Measurements from ENCODE around the gene AARSD1.
"Not testable (repeated sequence)": the region's sequence is repeated elsewhere in the genome, so short reads cannot be mapped to it uniquely, and the experiment has no call there.

Gene AARSD1, protein sequence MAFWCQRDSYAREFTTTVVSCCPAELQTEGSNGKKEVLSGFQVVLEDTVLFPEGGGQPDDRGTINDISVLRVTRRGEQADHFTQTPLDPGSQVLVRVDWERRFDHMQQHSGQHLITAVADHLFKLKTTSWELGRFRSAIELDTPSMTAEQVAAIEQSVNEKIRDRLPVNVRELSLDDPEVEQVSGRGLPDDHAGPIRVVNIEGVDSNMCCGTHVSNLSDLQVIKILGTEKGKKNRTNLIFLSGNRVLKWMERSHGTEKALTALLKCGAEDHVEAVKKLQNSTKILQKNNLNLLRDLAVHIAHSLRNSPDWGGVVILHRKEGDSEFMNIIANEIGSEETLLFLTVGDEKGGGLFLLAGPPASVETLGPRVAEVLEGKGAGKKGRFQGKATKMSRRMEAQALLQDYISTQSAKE

DNA sequence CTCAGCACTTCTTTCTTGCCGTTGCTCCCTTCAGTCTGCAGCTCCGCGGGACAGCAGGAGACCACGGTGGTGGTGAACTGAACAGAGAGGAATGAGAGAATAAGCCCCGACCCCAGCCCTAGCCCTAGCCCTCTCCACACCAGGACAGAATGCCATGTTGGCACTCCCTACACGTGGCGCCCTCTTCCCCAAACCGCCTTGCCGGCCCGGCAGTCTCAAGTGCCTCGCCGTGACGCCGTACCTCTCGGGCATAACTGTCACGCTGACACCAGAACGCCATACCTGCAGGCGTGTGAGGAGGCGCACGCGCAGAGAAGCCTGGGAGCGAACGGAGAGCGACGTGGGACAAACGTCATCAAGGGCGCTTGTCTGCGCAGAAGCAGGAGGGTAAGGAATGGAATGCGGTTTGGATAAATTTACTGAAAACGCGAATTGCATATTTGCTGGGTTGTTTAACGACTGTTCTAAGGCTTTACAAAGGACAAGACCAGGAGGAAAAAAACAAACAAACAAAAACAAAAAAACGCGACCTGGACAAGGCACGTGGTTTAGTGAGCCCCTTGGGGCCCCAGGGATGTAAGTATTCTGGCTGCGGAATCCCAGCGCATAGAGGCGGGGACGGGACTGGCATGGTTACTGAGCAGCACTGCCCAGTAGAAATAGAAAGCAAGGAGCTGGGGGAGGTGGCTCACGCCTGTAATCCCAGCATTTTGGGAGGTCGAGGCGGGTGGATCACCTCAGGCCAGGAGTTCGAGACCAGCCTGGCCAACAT is at the start of gene AARSD1:
Gene AARSD1, minus strand, starts transcription at position 294 of the 772 bp plus-strand sequence. Its CDS starts 14 bp downstream, at position 280.
- peak; percentile 73 to 79 (median 78) for DNase-seq (ENCODE audit: low read depth in 3 of 3, low spot score in 1 of 3)

DNA sequence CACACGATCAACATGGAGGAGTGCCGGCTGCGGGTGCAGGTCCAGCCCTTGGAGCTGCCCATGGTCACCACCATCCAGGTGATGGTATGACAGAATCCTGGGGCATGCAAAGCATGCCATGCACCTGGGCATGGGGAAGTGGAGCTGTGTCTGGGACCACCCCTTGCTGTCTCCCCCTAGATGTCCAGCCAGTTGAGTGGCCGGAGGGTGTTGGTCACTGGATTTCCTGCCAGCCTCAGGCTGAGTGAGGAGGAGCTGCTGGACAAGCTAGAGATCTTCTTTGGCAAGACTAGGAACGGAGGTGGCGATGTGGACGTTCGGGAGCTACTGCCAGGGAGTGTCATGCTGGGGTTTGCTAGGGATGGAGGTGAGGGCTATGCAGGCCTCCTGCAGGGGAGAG is 49.0 kb upstream of the AARSD1 start:
- no peak for DNase-seq (ENCODE audit: low read depth in 3 of 3, low spot score in 1 of 3)

DNA sequence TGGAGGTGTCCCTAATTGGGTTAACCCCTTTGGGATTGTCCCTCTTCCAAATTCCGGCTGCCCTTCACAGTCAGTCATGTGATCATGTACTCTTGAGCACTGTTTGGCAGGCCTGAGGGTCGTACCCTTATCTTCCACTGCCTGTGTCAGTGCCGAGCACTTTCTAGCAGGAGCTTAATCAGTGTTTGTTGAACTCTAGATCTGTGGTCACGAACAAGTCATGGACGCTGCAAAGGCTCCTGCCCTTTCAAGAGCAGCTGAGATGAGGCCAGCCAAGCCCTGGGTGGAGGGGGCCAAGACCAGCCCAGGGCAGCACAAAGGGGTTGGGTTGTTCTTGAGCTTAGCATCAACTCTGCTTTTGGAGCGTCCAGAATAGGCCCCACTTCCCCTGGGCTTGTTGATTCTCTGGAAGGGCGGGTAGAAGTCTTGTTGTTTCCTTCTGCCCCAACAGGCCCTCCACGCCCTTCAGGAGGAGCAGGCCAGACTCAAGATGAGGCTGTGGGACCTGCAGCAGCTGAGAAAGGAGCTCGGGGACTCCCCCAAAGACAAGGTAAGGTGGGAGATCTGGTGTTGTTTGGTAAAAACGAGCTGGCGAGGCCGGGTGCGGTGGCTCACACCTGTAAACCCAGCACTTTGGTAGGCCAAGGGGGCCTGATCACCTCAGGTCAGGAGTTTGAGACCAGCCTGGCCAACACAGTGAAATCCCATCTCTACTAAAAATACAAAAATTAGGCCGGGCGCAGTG is 47.6 kb upstream of the AARSD1 start:
- DNase-seq (ENCODE audit: low read depth in 3 of 3, low spot score in 1 of 3) = no peak

DNA sequence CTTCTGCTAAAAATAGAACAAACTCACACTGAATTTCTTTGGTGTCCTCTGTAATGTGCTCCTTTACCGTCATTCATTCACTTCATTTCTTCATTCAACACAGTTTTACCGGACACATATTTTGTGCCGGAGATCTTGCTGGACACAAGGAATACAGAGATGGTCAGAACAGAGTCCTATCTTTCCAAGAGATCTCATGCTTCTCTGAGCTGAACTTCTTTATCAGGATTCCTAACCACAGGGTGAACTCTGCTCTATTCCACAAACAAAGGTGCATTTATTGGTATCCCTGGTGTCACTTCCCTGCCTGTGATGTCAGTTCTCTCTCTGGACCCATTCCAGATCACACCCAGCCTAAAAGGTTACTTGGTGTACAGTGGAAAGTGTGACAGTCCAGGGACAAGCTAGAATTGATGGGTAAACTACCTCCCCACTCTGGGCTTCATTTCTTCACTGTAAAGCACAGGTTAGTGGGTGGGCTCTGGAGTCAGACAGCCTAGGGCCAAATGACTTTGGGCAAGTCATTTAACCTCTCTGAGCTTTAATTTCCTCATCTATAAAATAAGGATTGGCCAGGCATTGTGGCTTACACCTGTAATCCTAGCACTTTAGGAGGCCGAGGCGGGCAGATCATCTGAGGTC is 46.5 kb upstream of the AARSD1 start:
- DNase-seq (ENCODE audit: low read depth in 3 of 3, low spot score in 1 of 3) = no peak

DNA sequence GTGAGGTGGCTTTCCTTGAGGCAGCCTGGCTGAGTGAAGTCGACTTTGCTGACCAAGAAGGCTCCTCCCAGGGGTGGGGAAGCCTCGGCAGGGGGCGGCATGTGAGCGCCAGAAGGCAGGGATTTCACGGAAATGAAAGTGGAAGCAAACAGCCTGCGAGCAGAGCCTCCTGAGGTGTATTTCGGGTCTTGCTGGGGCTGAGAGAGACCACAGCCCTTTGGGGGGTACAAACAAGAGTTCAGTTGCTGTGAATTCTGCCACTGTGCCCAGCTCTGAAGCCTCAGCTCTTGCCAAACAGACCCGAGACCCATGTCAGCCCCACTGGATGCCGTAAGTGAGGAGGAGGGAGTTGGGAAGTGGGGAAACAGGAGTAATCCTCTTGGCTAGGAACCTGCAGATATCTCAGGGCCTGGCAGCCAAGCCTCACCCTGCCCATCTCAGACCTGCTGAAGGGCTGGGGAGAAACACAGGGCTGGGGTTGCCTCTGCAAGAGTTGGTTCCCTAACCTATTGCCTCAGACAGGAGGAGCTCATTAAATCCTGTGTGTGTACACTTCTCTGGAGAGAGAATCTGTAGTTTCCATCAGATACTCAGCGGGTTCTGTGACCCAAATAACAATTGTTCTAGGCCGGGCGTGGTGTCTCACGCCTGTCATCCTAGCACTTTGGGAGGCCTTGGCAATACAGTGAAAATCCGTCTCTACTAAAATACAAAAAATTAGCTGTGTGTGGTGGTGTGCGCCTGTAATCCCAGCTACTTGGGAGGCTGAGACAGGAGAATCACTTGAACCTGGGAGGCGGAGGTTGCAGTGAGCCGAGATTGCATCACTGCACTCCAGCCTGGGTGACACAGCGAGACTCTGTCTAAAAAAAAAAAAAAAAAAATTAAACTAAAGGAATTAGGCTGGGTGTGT is 42.6 kb upstream of the AARSD1 start, which contains the start of gene IFI35:
Gene IFI35, plus strand, starts transcription at position 146 of the 913 bp plus-strand sequence. Its CDS starts 164 bp downstream, at position 310.
- DNase-seq (ENCODE audit: low read depth in 3 of 3, low spot score in 1 of 3) = peak; percentile 60 to 70 (median 70)

DNA sequence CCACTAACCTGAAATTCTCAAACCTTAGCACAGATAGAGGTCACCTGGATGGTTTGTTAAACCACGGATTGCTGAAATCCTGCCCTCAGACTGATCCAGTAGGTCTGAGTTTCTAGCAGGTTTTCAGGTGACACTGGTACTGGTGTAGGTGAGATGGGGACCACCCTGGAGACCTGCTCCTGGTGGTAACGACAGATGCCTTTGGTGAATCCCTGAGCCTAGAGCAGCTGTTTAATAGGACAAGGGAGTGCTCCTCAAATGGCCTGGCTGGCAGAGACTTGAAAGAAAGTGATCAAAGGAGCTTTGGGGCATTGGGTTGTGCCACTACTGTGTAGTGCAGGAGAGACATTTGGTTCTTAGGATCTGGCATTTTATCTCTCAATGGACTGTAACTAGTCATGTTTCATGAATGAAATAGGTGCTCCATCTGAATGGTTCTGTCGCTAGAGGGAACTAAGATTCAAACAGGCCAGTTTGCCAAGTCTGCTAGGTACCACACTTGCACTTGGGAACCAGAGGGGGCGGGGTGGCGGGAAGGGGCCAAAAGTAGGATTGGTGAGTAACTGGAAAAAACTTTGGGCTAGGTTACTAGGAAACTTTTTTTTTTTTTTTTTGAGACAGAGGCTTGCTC is 39.4 kb upstream of the AARSD1 start:
- no peak for DNase-seq (ENCODE audit: low read depth in 3 of 3, low spot score in 1 of 3)

DNA sequence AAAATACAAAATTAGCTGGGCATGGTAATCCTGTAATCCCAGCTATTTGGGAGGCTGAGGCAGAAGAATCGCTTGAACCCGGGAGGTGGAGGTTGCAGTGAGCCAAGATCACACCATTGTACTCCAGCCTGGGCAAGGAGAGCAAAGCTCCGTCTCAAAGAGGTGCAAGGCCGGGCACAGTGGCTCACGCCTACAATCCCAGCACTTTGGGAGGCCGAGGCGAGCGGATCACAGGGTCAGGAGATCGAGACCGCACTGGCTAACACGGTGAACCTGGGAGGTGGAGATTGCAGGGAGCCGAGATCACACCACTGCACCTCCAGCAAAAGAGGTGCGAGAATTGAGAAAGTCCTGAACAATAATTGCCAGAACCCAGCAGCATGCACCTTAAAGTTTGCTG is 36.6 kb upstream of the AARSD1 start:
- DNase-seq (ENCODE audit: low read depth in 3 of 3, low spot score in 1 of 3) = not testable (repeated sequence)

DNA sequence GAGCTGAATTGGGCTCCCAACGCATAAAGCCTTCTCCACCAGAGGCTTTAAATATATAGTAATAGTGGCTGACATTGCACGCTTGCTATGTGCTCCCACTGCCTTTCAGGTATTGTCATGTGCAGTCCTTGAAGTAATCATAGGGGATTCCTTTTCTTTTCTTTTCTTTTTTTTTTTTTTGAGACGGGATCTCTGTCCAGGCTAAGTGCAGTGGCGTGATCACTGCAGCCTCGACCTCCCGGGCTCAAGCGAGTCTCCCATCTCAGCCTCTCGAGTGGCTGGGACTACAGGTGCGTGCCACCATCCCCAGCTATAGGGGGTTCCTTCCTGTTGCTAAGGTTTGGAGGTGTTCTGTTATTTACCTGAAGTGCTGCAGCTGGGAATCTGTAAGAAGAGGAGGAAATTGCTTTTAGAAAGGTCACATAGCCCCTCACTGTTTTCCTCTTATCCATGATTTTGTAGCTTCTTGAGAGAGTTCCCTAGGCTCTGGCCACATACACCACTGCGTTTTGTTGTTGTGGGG is 34.8 kb upstream of the AARSD1 start:
- DNase-seq (ENCODE audit: low read depth in 3 of 3, low spot score in 1 of 3) = no peak

DNA sequence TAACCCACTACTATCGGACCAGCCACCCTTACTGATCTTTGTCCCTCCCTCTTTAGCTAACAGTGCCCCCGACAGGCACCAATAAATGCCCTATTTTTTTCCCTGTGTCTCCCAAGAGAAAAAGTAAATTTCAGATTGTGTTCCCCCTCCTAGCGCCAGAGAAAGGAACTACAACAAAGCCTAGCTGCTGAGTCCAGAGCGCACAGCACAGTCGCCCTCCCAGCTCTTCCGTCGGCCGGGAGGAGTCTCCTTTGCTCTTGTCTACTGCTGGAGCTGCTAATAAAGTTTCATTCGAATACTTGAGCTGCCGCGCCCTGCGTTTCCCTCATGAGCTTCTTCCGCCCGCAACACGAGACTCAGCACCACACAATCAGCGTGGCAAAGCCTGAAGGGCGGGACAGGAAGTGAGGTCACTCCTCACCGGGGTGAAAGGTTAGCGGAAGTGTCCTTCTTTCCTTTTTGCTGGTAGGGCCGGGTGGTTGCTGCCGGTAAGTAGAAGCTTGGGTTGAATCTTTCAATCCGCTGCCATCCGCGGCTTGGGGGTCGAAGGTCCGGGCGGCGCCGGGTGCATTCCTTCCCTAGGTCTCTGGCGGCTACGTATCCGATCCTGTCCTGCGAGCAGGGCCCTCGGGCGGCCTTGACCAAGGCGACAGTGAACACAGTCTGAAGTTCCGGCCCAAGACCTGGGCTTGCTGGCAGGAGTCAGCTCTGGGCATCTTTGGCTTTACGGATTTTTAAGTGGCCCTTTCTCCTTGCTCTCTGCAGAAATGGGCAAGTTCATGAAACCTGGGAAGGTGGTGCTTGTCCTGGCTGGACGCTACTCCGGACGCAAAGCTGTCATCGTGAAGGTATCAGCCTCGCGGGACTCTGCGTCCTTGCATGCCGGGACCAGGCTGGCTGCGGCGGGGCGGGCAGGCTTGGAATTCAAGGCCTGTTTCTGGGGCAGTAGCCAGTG is 34.0 kb upstream of the AARSD1 start, which contains the start of gene RPL27:
Gene RPL27, plus strand, starts transcription at position 436 of the 955 bp plus-strand sequence. Its CDS starts 332 bp downstream, at position 768.
- peak; percentile 91 to 93 (median 92) for DNase-seq (ENCODE audit: low read depth in 3 of 3, low spot score in 1 of 3)

DNA sequence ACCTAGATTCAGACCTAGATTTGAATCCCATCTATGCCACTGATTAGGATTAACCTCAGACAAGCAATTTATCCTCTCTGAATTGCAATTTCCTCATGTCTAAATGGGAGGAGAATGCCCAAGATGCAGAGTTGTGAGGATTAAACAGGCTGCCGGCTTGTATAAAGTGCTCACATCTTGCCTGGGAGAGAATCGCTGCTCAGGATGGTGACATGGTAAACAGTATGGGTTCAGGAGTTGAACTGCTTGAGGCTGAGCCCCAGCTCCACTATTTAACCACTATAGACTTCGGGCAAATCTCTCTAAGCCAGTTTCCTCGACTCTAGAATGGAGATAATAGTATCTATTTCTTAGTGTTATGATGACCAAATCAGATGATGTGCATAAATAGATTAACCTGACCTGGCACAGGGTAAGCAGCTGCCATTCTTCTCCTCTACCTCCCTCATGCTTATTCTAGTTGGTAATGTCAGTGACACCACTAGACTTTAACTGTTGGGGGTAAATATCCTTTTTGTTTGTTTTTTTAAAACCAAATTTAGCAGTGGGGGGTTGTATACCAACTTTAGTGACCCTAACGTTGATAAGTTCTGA is 33.2 kb upstream of the AARSD1 start:
- DNase-seq (ENCODE audit: low read depth in 3 of 3, low spot score in 1 of 3) = no peak

DNA sequence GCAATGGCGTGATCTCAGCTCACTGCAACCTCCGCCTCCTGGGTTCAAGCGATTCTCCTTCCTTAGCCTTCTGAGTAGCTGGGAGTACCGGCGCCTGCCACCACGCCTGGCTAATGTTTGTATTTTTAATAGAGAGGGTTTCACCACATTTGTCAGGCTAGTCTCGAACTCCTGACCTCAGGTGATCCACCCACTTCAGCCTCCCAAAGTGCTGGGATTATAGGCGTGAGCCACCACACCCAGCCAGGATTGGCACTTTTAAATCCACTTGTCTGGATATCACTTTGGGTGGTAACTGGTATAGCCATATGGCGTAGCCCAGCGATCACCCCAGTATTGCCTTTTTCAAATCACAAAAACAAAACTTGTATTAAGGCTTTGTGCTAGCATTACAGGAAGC is 29.7 kb upstream of the AARSD1 start:
- not testable (repeated sequence) for DNase-seq (ENCODE audit: low read depth in 3 of 3, low spot score in 1 of 3)

DNA sequence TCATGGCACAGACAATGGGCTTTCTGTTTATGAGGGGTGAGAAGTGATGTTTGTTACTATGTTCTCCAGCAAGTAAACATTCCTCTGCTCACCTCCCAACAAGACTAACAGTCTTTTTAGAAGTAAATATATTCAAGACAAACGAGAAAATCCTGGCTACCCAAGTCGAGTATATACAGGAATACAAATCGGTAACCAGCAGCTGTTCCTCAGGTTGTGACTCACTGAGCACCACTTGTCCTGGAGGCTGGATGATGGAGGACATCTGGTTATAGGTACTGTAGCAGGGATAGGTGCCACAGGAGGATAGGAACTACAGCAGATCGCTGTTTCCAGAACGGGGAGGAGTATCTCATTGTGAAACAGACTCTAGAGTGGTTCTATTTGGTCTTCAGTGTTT is 28.6 kb upstream of the AARSD1 start:
- no peak for DNase-seq (ENCODE audit: low read depth in 3 of 3, low spot score in 1 of 3)

DNA sequence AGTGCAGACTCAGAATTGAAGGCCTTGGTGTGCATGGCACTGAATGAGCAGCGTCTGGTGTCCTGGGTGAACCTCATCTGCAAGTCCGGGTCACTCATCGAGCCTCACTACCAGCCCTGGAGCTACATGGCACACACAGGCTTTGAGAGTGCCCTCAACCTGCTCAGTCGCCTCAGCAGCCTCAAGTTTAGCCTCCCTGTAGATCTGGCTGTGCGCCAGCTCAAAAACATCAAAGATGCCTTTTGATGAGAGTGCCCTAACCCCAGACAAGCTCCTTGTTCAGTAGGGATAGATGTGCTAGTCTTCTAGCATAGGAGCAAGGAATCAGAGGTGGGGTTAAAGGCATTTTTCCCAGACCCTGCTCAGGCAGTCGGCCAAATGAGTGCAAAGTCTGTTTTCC is 27.2 kb upstream of the AARSD1 start:
- DNase-seq (ENCODE audit: low read depth in 3 of 3, low spot score in 1 of 3) = no peak

DNA sequence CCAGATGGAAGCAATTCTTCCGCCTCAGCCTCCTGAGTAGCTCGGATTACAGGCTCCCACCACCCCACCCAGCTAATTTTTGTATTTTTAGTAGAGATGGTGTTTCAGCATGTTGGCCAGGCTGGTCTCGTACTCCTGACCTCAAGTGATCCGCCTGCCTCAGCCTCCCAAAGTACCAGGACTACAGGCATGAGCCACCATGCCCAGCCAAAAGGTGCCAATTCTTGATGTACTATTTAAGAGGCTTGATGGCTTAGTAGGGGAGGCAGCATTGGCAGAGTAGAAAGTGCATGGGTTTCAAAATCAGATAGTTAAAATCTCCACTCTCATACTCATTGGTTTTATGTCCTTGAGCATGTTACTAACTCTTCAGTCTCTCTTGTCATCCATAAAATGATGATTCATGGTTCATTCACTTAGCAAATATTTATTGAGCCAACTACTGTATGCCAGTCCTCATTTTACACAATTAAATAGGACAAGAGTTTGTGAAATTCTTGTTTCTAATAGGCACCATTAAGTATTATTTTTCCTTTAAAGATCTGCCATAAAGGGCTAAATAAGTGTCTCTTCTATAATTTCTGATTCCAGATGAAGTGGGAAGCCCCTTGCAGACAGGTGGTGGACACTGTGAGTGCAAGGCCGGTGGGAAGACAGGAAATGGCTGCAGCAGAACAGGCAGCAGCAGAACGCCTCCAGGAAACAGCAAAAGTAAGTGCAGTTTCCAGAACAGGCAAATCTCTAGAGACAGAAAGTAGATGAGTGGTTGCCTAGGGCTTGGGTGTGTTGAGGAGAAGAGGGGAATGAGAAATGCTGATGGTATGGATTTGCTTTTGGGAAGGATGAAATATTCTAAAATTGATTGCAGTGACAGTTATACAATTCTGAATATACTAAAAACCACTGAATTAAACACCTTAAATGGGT is 25.7 kb upstream of the AARSD1 start:
- no peak for DNase-seq (ENCODE audit: low read depth in 3 of 3, low spot score in 1 of 3)

DNA sequence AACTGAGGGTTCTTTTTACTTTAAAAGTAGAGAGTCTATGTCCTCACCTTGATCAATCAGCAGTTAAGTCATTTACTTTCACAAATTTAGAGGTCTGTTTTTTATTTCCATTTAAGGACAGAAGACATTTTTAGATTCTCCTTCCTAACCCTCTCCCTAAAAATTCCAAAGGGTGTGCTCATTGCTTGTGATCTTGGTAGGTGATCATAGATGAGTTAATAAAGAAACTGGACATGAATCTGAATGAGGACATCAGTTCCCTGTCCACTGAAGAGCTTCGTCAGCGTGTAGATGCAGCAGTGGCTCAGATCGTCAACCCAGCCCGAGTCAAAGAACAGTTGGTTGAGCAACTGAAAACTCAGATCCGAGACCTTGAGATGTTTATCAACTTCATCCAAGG is 24.9 kb upstream of the AARSD1 start:
- no peak for DNase-seq (ENCODE audit: low read depth in 3 of 3, low spot score in 1 of 3)

DNA sequence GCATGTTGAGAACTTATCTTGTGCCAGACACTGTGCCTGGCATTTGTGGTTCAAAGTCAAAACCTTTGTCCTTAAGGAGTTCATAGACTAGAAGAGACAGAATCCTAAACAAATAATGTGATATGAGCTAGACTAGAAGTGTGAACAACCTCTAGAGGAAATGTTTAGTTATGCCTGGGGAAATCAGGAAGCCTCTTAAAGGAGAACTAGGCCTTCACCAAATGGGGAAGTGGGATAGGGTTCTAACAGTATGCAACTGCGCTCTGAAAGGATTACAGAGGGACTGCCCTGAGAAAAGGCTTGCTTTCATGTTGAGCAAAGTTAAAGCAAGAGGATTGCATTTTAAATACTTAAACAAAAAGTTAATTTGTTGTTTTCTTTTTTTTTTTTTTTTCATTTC is 21.0 kb upstream of the AARSD1 start:
- no peak for DNase-seq (ENCODE audit: low read depth in 3 of 3, low spot score in 1 of 3)

Measured in stimulated activated CD4-positive, alpha-beta T cell treated with anti-CD3 and anti-CD28 coated beads, TNF-alpha, amount 100 ng/mL, for 1 hour (primary cell).